WTC11 (cell line): Measurements from ENCODE around the gene KCNG4. TPM values are rescaled to one million over a fixed set of nuclear protein-coding genes. Genes with fewer than 3 reads are reported as not detected.

ENCODE experiments used
- ATAC-seq: fragments of 200-7000 bp; cut with Tn5 transposase; 2 replicates; pipeline ENCODE4 v1.10.0; 2021; ENCODE audit warnings: mild to moderate bottlenecking, moderate library complexity
- CTCF ChIA-PET: fragments of 300-600 bp; sonication (Branson Sonifier 250); formaldehyde crosslinking; loops from one replicate; lab custom pipeline; 2021; ENCODE audit warnings: antibody characterized with exemption; lab: Charles Lee
- POLR2A ChIA-PET: fragments of 350-600 bp; sonication (Branson Sonifier 250); formaldehyde crosslinking; loops from one replicate; lab custom pipeline; 2021; ENCODE audit warnings: antibody characterized with exemption; lab: Charles Lee
- DNase-seq: peaks from one replicate; pipeline ENCODE4 v3.0.0; 2021; ENCODE audit warnings: low spot score
- H3K27ac Mint-ChIP-seq: 2 replicates; pipeline ENCODE4 v1.8.0; 2021; ENCODE audit warnings: mixed read lengths
- H3K27me3 Mint-ChIP-seq: 2 replicates; pipeline ENCODE4 v1.8.0; 2021; ENCODE audit warnings: low read depth, mild to moderate bottlenecking, moderate library complexity, mixed read lengths
- H3K36me3 Mint-ChIP-seq: 2 replicates; pipeline ENCODE4 v1.8.0; 2021; ENCODE audit warnings: mixed read lengths
- H3K4me1 Mint-ChIP-seq: 2 replicates; pipeline ENCODE4 v1.8.0; 2022; ENCODE audit warnings: mixed read lengths
- H3K4me3 Mint-ChIP-seq: 2 replicates; pipeline ENCODE4 v1.8.0; 2021; ENCODE audit warnings: mild to moderate bottlenecking, moderate library complexity, mixed read lengths
- H3K9me3 Mint-ChIP-seq: 2 replicates; pipeline ENCODE4 v1.8.0; 2021; ENCODE audit warnings: mixed read lengths
- CREM ChIP-seq: sonication (generic); formaldehyde crosslinking; IDR thresholded peaks from 2 replicates; pipeline ENCODE4 v1.8.1; 2022; ENCODE audit warnings: mild to moderate bottlenecking, missing genetic modification reagents, moderate library complexity
- E2F1 ChIP-seq: sonication (generic); formaldehyde crosslinking; IDR thresholded peaks from 2 replicates; pipeline ENCODE4 v1.8.0; 2022; ENCODE audit warnings: mild to moderate bottlenecking, missing genetic modification reagents
- E2F4 ChIP-seq: sonication (generic); formaldehyde crosslinking; IDR thresholded peaks from 2 replicates; pipeline ENCODE4 v1.8.1; 2022; ENCODE audit warnings: low read depth, mild to moderate bottlenecking, moderate library complexity, missing genetic modification reagents, borderline replicate concordance
- EMX1 ChIP-seq: fragments of 250-450 bp; sonication (Bioruptor Pico); IDR thresholded peaks from 2 replicates; pipeline ENCODE4 v1.8.0; 2021; ENCODE audit warnings: mild to moderate bottlenecking
- ESRRA ChIP-seq: sonication (generic); formaldehyde crosslinking; IDR thresholded peaks from 2 replicates; pipeline ENCODE4 v1.8.1; 2022; ENCODE audit warnings: mild to moderate bottlenecking, missing genetic modification reagents, borderline replicate concordance
- GTF2I ChIP-seq: fragments of 250-450 bp; sonication (Bioruptor Pico); conservative IDR thresholded peaks from 2 replicates; pipeline ENCODE4 v1.4.0; 2021; ENCODE audit warnings: mild to moderate bottlenecking
- JAZF1 ChIP-seq: fragments of 250-450 bp; sonication (Bioruptor Pico); IDR thresholded peaks from 2 replicates; pipeline ENCODE4 v1.9.0; 2021; ENCODE audit warnings: moderate library complexity, mild to moderate bottlenecking, inconsistent platforms
- JUN ChIP-seq: sonication (generic); formaldehyde crosslinking; IDR thresholded peaks from 2 replicates; pipeline ENCODE4 v1.8.0; 2023; ENCODE audit warnings: mild to moderate bottlenecking, missing genetic modification reagents
- MYBL2 ChIP-seq: sonication (generic); formaldehyde crosslinking; IDR thresholded peaks from 2 replicates; pipeline ENCODE4 v1.8.1; 2023; ENCODE audit warnings: mild to moderate bottlenecking, moderate library complexity, missing genetic modification reagents
- NR1H2 ChIP-seq: sonication (generic); formaldehyde crosslinking; IDR thresholded peaks from 2 replicates; pipeline ENCODE4 v1.9.0; 2021; ENCODE audit warnings: mild to moderate bottlenecking, moderate library complexity, missing genetic modification reagents
- PREB ChIP-seq: sonication (generic); formaldehyde crosslinking; IDR thresholded peaks from 2 replicates; pipeline ENCODE4 v1.8.1; 2022; ENCODE audit warnings: mild to moderate bottlenecking, missing genetic modification reagents, moderate library complexity, borderline replicate concordance
- RELA ChIP-seq: sonication (generic); formaldehyde crosslinking; IDR thresholded peaks from 2 replicates; pipeline ENCODE4 v1.8.1; 2022; ENCODE audit warnings: missing genetic modification reagents, mild to moderate bottlenecking, borderline replicate concordance
- TCF7 ChIP-seq: sonication (generic); formaldehyde crosslinking; IDR thresholded peaks from 2 replicates; pipeline ENCODE4 v1.8.0; 2022; ENCODE audit warnings: mild to moderate bottlenecking, low read depth, missing genetic modification reagents, moderate library complexity
- USF2 ChIP-seq: sonication (generic); formaldehyde crosslinking; IDR thresholded peaks from 2 replicates; pipeline ENCODE4 v1.8.1; 2023; ENCODE audit warnings: mild to moderate bottlenecking, missing genetic modification reagents, moderate library complexity
- ZBTB21 ChIP-seq: sonication (generic); formaldehyde crosslinking; IDR thresholded peaks from 2 replicates; pipeline ENCODE4 v1.8.1; 2023; ENCODE audit warnings: mild to moderate bottlenecking, missing genetic modification reagents, borderline replicate concordance
- ZBTB43 ChIP-seq: sonication (generic); formaldehyde crosslinking; IDR thresholded peaks from 2 replicates; pipeline ENCODE4 v1.8.1; 2023; ENCODE audit warnings: mild to moderate bottlenecking, missing genetic modification reagents
- ZNF121 ChIP-seq: sonication (generic); formaldehyde crosslinking; IDR thresholded peaks from 2 replicates; pipeline ENCODE4 v1.8.0; 2023; ENCODE audit warnings: missing genetic modification reagents
- ZNF138 ChIP-seq: sonication (generic); formaldehyde crosslinking; conservative IDR thresholded peaks from 2 replicates; pipeline ENCODE4 v1.8.1; 2022; ENCODE audit warnings: mild to moderate bottlenecking, moderate library complexity, missing genetic modification reagents
- ZNF425 ChIP-seq: fragments of 250-450 bp; sonication (Bioruptor Pico); conservative IDR thresholded peaks from 2 replicates; pipeline ENCODE4 v1.9.0; 2021; ENCODE audit warnings: mild to moderate bottlenecking
- ZNF512 ChIP-seq: sonication (generic); formaldehyde crosslinking; IDR thresholded peaks from 2 replicates; pipeline ENCODE4 v1.8.1; 2022; ENCODE audit warnings: missing genetic modification reagents, borderline replicate concordance
- ZSCAN18 ChIP-seq: fragments of 250-450 bp; sonication (Bioruptor Pico); IDR thresholded peaks from 2 replicates; pipeline ENCODE4 v2.1.2; 2022; ENCODE audit warnings: mild to moderate bottlenecking, moderate library complexity
- total RNA-seq: library from RNA; stranded (reverse); gene quantifications from 3 replicates; pipeline ENCODE4 v1.2.3, GENCODE V29; 2021

KCNG4 gene
- total RNA-seq, 1 experiment from 2014 or later, result not detected

- CTCF ChIA-PET, result no interaction called here
Measured at GRCh38 chr16:84272740-84273320, 33.0 kb upstream of the KCNG4 start.

GRCh38 chr16:84271866-84272265 is 32.1 kb upstream of the KCNG4 start:
- no peak overlapping the region for H3K27ac Mint-ChIP-seq
- no peaks in the 10 kb centered on the region for H3K4me1 Mint-ChIP-seq
- no peak for DNase-seq
- no peaks in the 10 kb centered on the region for H3K27me3 Mint-ChIP-seq
- ATAC-seq, result no peak
- no peaks in the 10 kb centered on the region for H3K36me3 Mint-ChIP-seq
- H3K9me3 Mint-ChIP-seq, result no peaks in the 10 kb centered on the region
- POLR2A ChIA-PET, result no interaction called here
- CTCF ChIA-PET, result interaction anchor here (1.6 kb wide), 1 partner anchor 36 kb away, joined by 5 read pairs; no protein-coding TSS in a partner anchor
- no peak for TF ChIP-seq E2F4 (CRISPR knock-in tag)
- TF ChIP-seq ZSCAN18, result no peak
- no peak for TF ChIP-seq USF2 (CRISPR knock-in tag)
- TF ChIP-seq ZNF512 (CRISPR knock-in tag), result no peak
- no peak for TF ChIP-seq PREB (CRISPR knock-in tag)
- no peak for TF ChIP-seq TCF7 (CRISPR knock-in tag)
- no peak for TF ChIP-seq ZNF425 (CRISPR knock-in tag)
- no peak for TF ChIP-seq GTF2I (CRISPR knock-in tag)
- TF ChIP-seq ESRRA (CRISPR knock-in tag), result no peak
- no peak for TF ChIP-seq EMX1
- no peak for TF ChIP-seq RELA
- no peak for TF ChIP-seq JAZF1 (CRISPR knock-in tag)
- no peak for TF ChIP-seq E2F1 (CRISPR knock-in tag)
- TF ChIP-seq ZBTB21, result no peak
- TF ChIP-seq ZNF138 (CRISPR knock-in tag), result no peak
- TF ChIP-seq ZBTB43 (CRISPR knock-in tag), result no peak
- TF ChIP-seq NR1H2, result no peak
- H3K4me3 Mint-ChIP-seq, result no peak overlapping the region

More at GRCh38 chr16:84272740-84273320, 33.0 kb upstream of the KCNG4 start:
- ATAC-seq, result no peak
- Mint-ChIP-seq H3K4me1 (no peaks in the 10 kb centered on the region), H3K36me3 (no peaks in the 10 kb centered on the region), H3K4me3 (no peak overlapping the region), H3K27ac (no peak overlapping the region), H3K27me3 (no peaks in the 10 kb centered on the region; the same call in 1 of the 2 replicates), H3K9me3 (no peaks in the 10 kb centered on the region)
- DNase-seq, result no peak
- POLR2A ChIA-PET, result no interaction called here
- TF ChIP-seq EMX1 (no peak), MYBL2 (CRISPR knock-in tag) (no peak), ZNF121 (CRISPR knock-in tag) (no peak), JUN (CRISPR knock-in tag) (no peak), ZSCAN18 (no peak), CREM (no peak), TCF7 (CRISPR knock-in tag) (no peak)
